ENCODE results near the gene EIF4G3. TPM values are rescaled to one million over a fixed set of nuclear protein-coding genes. Genes with fewer than 3 reads are reported as not detected.

EIF4G3 gene
- total and polyA plus RNA-seq, 9 of the 15 experiments (the other 6 are each of a cell fraction or from before 2014, with no cell fraction given) = 6.7 to 40.5 (median 32.1) TPM

GRCh38 chr1:21046132-21046531 lies 130.6 kb downstream of the EIF4G3 start (continued):
- TF ChIP-seq, protein P1, sequence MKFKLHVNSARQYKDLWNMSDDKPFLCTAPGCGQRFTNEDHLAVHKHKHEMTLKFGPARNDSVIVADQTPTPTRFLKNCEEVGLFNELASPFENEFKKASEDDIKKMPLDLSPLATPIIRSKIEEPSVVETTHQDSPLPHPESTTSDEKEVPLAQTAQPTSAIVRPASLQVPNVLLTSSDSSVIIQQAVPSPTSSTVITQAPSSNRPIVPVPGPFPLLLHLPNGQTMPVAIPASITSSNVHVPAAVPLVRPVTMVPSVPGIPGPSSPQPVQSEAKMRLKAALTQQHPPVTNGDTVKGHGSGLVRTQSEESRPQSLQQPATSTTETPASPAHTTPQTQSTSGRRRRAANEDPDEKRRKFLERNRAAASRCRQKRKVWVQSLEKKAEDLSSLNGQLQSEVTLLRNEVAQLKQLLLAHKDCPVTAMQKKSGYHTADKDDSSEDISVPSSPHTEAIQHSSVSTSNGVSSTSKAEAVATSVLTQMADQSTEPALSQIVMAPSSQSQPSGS (CRISPR knock-in tag; IDR thresholded peaks at IDR 0.05) = no peak
- TF ChIP-seq ZKSCAN8 (CRISPR knock-in tag; IDR thresholded peaks at IDR 0.05) (no peak), STAG1 (CRISPR knock-in tag; IDR thresholded peaks at IDR 0.05; ENCODE audit: borderline replicate concordance) (no peak), CREB5 (CRISPR knock-in tag; IDR thresholded peaks at IDR 0.05) (no peak), RAD51 (IDR thresholded peaks at IDR 0.05; ENCODE audit: borderline replicate concordance, low read depth) (no peak), KAT8 (IDR thresholded peaks at IDR 0.05; ENCODE audit: low read depth) (no peak), CUX1 (CRISPR knock-in tag; IDR thresholded peaks at IDR 0.05) (no peak), MAFK (IDR thresholded peaks at IDR 0.05; ENCODE audit: low read length) (no peak), TEAD2 (tag; IDR thresholded peaks at IDR 0.05) (no peak), TCF3 (CRISPR knock-in tag; IDR thresholded peaks at IDR 0.05) (no peak)

Data from K562 (cell line).